ENCODE data around the gene TP53TG5.
A peak's percentile ranks its signal among the peaks of the same experiment; 100 is the strongest.

TP53TG5 gene

DNA sequence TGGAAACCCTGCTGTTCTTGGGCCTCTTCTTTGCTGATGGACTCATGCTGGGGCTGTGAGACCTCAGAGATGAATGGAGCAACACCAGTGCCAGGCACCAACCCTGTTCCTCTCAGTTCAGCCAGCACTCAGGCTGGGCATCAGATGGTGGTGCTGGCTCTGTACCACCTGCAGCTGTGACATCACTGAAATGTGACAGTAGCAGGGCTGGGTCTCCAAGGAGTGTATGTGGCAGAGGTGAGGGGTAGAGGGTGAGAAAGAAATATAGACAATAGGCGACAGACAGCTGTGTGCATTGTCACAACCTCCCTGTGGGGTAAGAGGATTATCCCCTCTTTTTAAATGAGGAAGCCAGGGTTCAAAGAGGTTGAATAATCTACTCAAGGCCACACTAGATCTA, at the start of gene TP53TG5:
Gene TP53TG5, minus strand, starts transcription at position 135 of the 400 bp plus-strand sequence. Its CDS starts 89 bp downstream, at position 46.
- no peak for DNase-seq

DNA sequence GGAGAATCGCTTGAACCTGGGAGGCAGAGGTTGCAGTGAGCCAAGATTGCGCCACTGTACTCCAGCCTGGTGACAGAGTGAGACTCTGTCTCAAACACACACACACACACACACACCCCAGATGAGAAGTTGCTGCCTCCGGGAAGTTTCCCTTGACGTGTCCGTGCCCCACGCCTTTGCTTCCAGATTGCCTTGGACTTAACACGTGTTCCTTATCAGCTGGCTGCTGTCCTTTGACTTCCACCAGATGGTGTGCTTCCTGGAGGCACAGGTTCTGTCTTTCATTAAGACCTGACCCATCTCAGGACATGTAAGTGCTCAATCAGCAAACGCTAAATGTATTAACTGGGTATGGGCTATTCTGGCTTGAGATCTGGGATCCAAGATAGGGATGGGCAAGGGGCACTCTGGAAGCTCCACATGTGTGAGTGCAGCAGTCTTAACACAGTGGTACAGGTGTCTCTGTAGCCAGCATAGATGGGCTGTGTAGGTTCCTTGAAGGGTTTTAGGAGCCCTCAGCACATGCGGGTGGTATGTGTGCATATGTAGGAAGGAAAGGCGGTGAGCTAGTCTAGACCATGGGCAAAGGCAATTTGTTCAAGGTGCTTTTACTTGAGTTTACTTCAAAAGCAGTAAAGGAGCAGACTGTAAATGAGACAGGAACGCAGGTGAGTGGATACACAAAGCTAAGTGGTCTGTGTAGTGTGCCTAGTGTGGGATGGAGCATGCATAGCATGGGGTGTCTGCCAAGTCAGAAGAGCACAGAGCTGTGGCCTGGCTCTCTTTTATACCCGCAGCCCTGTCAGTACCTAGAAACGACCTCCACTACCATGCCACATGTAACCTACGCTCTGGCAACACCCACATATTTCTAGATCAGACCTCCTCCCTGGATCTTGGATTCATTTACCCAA, 49.4 kb upstream of the TP53TG5 start:
- DNase-seq: peak; percentile 27

DNA sequence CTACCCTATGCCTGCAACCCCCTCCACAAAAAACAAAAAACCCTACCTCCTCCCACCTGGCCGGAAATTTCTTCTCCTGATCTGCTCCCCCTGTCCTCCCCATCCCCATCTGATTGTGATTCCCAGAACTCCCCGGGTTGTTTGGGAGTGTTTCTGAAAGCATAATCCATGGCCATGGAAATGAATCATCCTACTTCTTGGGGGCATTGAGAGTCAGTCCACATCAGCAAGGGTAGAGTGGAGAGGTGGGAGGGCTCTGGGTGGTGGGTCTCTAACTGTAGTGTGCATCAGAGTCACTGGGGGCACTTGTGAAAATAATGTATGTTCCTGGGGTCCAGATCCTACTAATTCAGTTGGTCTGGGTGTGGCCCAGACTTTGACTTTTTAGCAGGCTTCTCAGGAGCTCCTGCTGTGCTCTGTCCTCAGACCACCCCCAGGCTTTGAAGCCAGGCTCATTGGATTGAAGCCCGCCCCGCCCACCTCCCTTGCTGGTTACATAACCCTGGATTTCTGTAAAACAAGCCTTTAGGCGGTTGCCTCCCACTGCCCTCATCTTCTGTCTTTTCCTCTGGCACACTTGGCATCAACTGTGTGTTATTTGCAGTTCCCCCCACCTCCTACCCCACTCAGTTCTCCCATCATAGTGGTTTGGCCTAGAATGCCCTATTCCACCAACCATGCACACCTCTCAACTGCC, 48.3 kb upstream of the TP53TG5 start:
- no peak for DNase-seq

DNA sequence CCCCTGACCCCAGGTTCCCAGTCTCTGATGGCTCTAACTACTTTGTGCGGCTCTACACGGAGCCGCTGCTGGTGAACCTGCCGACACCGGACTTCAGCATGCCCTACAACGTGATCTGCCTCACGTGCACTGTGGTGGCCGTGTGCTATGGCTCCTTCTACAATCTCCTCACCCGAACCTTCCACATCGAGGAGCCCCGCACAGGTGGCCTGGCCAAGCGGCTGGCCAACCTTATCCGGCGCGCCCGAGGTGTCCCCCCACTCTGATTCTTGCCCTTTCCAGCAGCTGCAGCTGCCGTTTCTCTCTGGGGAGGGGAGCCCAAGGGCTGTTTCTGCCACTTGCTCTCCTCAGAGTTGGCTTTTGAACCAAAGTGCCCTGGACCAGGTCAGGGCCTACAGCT, 47.4 kb upstream of the TP53TG5 start:
- DNase-seq: no peak

DNA sequence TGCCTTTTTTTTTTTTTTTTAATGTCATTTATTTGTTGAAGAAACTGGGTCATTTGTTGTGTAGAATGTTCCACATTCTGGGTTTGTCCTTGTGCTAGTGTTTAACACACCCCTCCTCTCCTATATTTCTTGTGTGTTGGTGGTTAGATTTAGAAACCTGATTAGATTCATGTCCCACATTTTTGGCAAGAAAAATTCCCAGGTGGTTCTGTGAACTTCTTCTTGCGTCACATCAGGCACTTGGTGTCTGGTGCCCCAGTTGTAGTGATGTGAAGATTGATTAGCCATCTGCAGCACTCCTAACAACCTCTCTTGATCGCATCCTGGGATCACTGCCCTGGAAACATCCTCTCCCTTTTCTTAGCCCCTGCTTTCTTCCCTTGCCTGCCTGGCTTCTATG, 45.6 kb upstream of the TP53TG5 start:
- no peak for DNase-seq

DNA sequence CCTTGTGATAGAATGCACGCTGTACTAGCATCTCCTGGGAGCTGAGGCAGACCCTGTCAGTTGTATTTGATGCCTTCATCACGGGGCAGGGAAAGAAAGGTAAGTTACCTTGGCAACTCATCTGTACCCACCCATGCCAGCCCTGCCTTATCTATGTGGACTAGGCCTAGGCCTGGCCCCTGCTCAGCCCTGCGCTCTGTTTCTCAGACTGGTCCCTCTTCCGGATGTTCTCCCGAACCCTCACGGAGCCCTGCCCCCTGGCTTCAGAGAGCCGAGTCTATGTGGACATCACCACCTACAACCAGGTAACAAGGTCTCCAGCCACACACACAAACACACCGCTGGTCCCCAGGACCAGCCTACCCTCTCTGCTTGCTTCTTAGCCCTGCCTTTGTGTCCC, 42.0 kb upstream of the TP53TG5 start:
- no peak for DNase-seq

DNA sequence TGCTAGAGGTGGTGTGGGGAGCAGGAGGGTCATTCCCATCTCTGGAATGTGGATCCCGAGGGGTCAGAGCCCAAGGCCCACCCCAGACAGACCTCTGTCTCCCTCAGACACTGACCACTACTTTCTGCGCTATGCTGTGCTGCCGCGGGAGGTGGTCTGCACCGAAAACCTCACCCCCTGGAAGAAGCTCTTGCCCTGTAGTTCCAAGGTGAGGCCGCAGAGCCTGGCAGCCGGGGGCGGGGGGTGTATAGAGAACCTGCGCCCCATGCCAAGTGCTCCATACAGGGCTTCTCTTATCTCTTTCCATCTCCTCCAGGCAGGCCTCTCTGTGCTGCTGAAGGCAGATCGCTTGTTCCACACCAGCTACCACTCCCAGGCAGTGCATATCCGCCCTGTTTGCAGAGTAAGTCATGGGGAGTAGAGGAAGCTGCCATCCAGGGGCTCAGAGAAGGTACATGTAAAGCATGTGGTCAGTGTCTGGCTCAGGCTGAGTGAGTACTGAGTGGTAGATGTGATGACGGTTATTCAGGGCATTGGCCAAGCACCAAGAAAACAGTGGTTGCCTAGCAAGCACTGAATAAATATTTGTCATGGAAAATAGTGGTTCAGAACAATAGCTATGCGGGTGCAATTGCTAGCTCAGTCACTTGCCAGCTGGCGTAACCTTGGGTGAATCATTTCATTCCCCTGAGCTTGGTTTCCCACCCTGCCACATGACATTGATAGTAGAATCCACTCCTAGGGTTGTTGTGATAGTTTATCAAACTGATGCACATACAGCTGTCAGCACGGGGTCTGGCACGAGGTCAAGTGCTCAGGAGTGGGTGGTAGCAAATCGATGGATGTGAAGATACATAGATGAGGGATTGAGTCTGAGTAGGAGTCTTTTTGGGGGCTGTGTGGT, 41.3 kb upstream of the TP53TG5 start:
- DNase-seq: no peak

DNA sequence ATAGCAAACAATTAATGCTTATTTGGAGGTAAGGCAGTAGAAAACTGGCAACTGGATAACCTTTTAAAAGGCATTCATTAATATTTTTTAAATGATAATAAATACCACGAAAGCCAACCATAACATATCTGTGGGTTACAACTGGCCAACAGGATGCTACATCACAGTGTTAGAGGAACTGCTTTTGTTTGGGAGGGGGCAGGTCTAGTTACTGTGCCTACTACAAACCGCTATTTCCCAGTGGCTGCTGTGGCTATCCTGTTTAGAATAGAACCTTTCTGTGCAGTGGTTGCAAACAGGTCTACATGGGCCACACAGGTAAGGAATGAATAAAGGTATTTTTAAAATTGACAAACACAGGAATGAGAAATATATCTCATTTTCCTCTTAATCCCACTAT, 38.8 kb upstream of the TP53TG5 start:
- DNase-seq: no peak

DNA sequence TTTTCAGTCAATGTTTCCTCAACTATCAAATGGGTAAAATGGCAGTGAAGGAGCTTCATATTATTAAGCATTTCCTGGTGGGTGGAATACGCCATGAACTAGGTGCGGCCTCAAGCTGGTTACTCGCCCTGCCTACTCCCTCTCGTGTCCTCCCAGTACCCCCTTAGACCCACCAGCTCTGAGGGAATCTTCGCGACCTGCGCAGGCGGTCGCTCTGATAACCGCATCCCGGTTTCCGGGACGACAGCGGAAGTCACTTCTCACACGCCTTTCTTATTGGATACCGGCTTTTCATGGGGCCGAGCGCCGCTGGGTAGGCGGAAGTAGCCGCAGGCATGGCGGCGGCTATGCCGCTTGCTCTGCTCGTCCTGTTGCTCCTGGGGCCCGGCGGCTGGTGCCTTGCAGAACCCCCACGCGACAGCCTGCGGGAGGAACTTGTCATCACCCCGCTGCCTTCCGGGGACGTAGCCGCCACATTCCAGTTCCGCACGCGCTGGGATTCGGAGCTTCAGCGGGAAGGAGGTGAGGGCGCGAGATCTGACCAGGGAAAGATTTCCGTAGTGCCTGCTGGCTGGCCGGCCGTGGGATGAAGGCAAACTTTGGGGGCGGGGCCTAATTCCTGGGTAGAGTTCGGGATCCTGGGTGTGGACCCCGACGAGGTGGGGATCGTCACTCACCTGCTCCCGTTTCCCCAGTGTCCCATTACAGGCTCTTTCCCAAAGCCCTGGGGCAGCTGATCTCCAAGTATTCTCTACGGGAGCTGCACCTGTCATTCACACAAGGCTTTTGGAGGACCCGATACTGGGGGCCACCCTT, 37.9 kb upstream of the TP53TG5 start, which contains the start of gene PIGT:
Gene PIGT, plus strand, starts transcription at position 320 of the 816 bp plus-strand sequence. Its CDS starts 16 bp downstream, at position 336.
- peak; percentile 91 for DNase-seq

DNA sequence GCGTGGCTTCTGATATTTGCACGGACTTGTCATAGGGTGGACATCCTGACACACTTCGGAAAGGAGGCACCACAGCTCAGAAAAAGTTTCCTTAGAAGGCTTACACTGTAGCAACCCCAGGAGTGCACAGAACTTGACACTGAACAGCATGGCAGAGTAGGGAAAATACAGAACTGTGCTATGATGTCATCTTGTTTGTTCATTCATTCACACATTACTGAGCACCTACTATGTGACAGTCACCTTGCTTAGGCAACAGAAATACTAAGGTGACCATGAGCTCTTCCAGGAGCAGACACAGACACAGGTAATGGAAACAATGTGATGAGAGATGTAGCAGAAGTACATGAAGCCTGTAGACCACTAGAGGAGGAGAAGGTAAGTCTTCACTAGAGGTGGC, 35.4 kb upstream of the TP53TG5 start:
- DNase-seq: no peak

DNA sequence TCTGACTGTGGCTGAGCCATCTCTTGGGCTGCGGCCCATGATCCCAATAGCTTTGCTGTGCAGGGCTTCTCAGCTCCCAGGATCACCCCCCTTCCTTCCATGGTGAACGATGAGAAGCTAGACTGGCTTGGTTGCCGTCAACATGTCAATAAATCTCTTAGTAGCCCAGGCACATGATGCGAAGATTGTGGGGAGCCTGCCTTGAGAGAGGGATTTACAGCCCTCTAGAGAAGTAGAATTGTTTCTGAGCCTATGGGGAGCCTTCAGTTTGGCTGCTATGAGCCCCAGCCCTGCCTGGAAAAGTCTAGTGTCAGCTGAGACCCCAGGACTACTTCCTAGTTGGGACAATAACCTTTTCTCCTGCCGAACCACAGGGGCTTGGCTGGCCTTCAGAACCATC, 34.5 kb upstream of the TP53TG5 start:
- no peak for DNase-seq

DNA sequence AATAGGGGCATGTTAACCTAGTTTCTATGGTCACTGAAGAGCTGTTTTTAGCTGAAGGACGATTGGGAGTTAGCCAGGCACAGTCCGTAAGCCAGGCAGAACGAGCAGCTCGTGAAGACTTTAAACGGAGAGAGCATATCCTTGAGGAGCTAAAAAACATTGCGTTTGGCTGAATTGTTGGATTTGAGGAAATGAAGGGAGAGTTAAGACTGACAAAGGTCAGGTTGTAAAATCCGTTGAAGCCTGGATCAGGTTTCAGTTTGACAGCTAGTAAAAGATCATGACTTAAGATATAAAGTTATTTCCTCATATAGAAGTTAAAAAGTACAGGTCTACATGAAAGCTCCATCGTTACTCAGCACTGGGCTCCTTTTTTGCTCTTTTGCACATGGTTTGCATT, 32.8 kb upstream of the TP53TG5 start:
- DNase-seq: peak; percentile 66

DNA sequence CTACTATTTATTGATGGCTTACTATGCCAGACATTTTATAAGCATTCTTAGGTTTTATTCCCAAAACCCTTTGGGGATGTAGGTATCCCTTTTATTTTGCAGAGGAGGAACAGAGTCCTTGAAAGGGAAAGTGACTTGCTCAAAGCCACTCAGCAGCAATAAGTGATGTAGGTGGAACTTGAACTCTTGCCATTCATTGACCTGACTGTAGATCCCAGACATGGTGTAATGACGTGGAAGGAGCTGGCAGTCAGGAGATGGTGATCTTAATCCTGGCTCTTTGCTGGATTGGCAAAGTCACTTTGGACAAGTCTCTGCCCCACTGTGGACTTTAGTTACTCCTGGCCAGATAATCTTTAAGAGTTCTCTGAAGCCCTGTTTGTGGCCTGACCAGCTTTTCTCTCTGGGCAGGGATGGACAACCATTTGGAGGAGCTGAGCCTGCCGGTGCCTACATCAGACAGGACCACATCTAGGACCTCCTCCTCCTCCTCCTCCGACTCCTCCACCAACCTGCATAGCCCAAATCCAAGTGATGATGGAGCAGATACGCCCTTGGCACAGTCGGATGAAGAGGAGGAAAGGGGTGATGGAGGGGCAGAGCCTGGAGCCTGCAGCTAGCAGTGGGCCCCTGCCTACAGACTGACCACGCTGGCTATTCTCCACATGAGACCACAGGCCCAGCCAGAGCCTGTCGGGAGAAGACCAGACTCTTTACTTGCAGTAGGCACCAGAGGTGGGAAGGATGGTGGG, 31.6 kb upstream of the TP53TG5 start:
- DNase-seq: no peak

DNA sequence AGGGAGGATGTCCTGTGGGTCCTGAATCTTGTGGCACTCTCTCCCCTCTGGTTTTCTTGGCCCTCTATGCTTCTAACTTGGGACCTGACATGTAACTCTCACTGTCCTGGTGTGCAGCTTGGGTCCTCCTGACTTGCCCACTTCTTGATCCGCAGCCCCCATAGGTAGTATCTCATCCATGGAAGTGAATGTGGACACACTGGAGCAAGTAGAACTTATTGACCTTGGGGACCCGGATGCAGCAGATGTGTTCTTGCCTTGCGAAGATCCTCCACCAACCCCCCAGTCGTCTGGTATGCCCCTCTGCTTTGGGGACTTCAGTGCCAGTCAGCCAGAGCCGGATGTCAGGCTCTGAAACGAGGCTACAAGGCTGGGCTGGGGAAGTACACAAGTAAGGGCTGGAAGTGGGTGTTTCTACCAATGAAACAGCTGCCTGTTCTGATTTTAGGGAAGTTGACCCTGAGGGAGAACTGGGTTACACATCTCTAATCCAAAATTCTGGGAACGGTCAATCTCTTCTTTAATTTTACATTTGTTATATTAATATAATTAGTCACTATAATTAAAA, 30.6 kb upstream of the TP53TG5 start:
- DNase-seq: no peak

DNA sequence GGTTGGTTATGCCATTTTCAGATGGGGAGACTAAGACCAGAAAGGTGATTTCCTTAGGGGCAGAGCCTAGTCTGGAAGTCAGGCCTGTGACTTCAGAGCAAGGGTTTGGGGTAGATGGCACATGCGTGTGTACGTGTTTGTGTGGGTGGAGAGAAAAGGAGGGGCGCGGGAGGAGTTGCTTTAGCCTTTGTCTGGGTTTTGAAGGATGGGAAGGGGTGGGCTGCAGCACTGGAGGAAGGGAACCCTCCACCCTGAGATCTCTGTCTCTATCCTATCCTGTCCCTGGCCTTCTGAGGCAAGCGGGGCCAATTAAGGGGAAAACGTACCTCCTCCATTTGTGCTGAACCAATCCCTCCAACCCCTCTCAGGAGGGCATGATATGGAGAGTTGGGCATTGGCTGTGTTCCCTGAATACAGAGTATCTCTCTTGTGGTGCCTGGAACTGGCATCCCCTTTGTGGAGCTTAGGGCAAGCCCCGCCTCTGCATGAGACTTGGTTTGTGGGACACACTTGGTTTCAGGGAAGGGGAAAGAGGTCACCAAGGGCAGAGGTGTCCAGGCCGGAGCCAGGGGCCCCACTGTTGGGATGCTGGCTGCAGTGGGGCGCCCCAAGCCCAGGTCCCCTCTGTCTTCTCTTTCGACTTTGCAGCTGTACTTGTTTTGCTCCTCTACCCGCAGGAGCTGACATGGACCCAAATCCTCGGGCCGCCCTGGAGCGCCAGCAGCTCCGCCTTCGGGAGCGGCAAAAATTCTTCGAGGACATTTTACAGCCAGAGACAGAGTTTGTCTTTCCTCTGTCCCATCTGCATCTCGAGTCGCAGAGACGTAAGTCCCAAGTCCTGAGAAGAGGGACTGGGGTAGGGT, 29.9 kb upstream of the TP53TG5 start, which contains the start of gene DBNDD2:
Gene DBNDD2, plus strand, starts transcription at position 507 of the 863 bp plus-strand sequence. Its CDS starts 179 bp downstream, at position 686.
- no peak for DNase-seq

DNA sequence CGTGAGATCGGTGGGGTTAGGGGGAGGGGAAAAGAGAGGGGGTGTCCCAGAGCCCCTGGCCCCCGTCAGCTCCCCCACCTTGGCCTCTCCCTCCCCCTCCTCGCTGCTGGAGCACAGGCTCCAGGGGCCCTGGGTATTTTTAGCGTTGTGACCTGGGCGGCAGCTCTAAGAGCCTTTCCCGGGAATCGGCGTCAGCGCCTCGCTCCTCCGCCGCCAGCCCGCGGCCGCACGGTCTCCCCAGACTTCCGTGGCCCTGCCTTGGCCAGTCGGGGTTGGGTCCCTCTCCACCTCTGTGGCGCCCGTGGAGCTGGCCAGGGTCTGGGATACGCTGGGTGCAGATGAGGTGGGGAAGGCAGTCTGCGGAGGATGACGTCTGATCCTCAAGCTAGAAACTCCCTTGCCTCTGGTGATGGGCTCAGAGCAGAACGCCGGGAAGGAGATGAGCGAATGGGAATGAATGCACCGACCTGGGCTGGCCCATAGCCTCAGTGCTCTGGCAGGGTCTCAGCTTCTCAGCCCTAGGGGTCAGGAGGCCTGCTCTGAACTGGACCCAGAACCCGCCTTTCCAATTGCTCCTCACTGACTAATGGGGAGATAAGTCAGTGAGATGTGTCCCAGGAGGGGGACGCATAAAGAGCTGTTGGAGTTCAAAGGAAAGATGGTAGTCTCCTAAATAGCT, 29.1 kb upstream of the TP53TG5 start:
- DNase-seq: no peak

DNA sequence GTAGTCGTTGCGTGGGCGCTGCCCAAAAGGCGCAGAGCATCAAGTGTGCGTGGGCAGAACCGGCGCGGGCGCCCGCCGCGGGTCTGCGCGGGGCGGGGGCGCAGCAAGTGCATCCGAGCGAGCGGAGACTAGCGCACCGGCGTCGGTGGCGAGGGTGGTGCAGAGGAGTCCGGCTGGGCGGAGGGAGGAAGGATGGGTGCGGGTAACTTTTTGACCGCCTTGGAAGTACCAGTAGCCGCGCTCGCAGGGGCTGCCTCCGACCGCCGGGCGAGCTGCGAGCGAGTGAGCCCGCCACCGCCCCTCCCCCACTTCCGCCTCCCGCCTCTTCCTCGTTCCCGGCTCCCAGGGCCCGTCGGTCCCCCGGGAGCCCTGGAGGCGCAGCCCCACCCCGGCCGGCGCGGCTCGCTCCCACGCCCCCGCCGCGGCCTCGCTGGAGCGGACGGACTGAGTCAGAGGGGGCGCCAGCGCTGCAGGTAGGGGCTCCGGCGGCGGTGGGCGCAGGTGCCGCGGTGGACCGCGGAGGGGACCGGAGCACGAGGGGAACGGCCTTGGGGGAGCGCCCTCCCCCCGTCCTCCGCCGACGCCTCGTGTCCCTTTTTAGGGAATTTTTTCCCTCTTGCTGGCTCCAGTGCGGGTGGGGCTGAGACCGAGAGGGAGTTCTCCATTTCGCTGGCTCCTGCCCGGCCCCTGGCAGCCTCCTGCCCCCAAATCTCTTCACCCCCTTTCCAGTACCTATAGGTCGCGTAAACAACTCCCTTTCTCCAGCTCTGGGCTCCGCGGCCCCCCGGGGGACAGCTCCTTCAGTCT, 28.3 kb upstream of the TP53TG5 start:
- peak; percentile 60 for DNase-seq

DNA sequence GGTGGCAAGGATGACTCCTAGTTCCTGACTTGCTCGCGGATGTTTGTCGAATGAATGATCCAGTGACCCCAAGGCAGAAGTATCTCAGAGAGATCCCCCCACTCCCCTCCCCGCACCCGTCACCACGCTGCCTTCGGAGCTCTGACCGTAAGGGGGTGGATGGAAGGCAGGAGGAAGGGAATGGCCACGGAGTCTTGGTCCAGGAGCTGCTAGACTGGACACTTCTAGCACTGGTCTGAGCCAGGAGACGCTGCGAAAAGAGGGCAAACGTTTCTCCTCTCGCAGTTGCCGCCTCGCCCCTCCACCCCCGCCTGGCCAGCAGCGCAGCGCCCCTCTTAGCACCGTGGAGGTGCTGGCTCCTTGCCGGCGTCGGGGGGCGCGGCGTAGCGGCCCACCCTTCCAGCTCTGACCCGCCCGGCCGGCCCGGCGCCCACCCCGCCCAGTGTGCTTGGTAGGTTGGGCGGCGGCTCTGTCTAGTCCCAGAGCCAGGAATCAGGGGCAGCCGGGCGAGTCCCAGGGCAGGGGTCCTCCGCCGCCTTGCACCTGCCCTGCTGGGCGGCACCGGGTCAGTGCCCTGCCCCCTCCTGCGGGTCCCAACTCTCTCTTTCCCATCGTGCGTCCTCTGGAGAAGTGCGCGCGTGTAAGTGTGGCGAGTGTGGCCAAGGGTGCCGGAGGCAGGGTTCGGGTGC, 27.6 kb upstream of the TP53TG5 start:
- peak; percentile 34 for DNase-seq
